ENCODE data around the gene COQ10A. TPM values are rescaled to one million over a fixed set of nuclear protein-coding genes. Genes with fewer than 3 reads are reported as not detected.

COQ10A gene
- total RNA-seq, 2 experiments from 2014 or later, result 5.2 to 7.5 TPM

DNA sequence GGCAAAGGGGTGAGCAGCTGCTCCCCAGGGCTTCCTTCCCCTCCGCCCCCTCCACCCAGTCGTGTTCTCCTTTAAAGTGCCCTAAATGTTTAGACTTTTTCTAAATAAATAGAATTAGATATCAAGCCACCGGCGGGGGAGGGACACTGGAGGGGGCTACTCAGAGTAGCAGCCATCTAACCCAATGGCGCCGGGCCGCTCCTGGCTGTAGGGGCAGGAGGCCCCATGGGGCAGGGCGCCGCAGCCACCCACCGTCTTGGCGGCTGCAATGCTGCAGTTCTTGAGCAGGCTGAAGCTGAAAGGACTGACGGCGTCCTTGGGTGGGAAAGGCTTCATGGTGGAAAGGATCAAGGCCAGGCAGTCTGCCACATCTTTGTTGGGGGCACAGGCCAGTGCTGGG is 23.8 kb upstream of the COQ10A start:
- CTCF ChIA-PET, result interaction anchor here (0.6 kb wide), 1 partner anchor 130 kb away, joined by 3 read pairs; no protein-coding TSS in a partner anchor
- H3K36me3 Mint-ChIP-seq (ENCODE audit: low read depth), result peaks cover 22% of the 10 kb centered on the region
- intact Hi-C loops (cut with DNase I, micrococcal nuclease), result no loop called here
- H3K4me3 Mint-ChIP-seq, result no peak overlapping the region
- no peaks in the 10 kb centered on the region for H3K27me3 Mint-ChIP-seq
- H3K9me3 Mint-ChIP-seq (ENCODE audit: low read depth), result no peaks in the 10 kb centered on the region
- no peak for DNase-seq
- no peak overlapping the region for H3K27ac Mint-ChIP-seq
- no peaks in the 10 kb centered on the region for H3K4me1 Mint-ChIP-seq
- no peak for ATAC-seq
- POLR2A ChIA-PET, result interaction anchor here (0.6 kb wide), 1 partner anchor 24 kb away, joined by 3 read pairs; the partner anchor contains the start of gene COQ10A

DNA sequence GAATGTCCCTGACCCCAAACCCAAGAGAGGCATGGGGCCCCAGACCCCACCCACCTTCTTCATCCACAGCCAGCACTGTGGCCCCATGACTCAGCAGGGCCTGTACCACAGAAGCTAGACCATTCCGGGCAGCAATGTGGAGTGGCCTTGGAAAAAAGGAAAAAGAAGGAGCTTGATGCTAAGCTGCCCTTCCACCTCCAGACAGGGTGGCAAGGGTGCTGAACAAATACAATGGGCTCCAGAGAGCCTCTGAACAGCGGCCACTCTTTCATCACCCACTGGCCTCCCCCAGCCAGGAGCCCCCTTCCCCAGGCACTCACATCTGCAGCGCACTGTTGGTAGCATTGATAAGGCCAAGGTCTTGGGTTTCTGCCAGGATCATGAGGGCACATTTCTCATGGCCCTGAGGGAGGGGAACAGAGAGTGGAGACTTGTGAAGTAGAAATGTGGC is 23.0 kb upstream of the COQ10A start:
- Mint-ChIP-seq H3K9me3 (ENCODE audit: low read depth) (no peaks in the 10 kb centered on the region), H3K4me3 (no peak overlapping the region), H3K27me3 (no peaks in the 10 kb centered on the region), H3K4me1 (no peaks in the 10 kb centered on the region), H3K27ac (peak overlapping the region; percentile 55), H3K36me3 (ENCODE audit: low read depth) (peaks cover 22% of the 10 kb centered on the region)
- no peak for DNase-seq
- ATAC-seq, result no peak
- ChIA-PET CTCF (no interaction called here), POLR2A (no interaction called here)
- intact Hi-C loops (cut with DNase I, micrococcal nuclease), result no loop called here

DNA sequence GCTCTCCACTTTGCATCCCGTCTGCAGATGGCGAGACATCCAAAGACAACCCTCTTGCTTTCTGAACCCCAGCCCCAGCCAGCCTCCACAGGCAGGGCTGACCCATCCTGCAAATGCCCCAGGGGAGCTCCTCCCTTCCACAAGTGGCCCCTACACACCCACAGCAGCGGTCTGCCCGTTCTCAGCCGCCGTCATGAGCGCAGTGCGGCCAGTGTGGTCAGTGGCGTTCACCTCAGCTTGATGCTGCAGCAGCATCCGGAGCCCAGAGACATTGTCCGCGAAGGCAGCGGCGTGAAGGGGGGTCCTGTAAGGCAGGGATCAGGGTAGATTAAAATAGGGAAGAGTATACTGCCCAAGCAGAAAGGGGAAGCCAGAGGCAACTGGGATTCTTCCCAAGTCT is 22.2 kb upstream of the COQ10A start:
- H3K27ac Mint-ChIP-seq, result no peak overlapping the region
- H3K9me3 Mint-ChIP-seq (ENCODE audit: low read depth), result no peaks in the 10 kb centered on the region
- ATAC-seq (no peak), DNase-seq (no peak)
- POLR2A ChIA-PET, result no interaction called here
- peaks cover 25% of the 10 kb centered on the region for H3K36me3 Mint-ChIP-seq (ENCODE audit: low read depth)
- intact Hi-C loops (cut with DNase I, micrococcal nuclease), result no loop called here
- H3K27me3 Mint-ChIP-seq, result no peaks in the 10 kb centered on the region
- CTCF ChIA-PET, result interaction anchor here (0.7 kb wide), 1 partner anchor 232 kb away, joined by 3 read pairs; no protein-coding TSS in a partner anchor
- no peaks in the 10 kb centered on the region for H3K4me1 Mint-ChIP-seq
- H3K4me3 Mint-ChIP-seq, result no peak overlapping the region

DNA sequence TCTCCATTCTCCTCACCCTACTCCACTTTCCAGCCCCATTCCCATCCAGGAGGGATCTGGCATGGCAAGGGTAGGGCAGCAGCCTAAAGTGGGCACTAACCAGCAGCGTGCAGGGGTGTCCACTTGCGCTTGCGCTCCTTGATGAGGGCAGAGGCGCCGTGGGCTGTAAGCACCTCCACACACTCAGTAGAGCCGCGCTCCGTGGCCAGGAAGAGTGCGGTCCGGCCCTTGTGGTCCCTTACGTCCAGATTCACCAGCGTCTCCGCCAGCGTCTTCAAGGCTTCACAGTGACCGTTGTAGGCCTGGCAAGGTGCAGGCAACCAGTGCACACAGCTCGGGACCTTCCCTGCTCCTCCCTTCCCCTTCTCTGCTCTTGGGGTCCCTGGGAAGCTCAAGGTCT is 18.8 kb upstream of the COQ10A start:
- peaks cover 33% of the 10 kb centered on the region for H3K36me3 Mint-ChIP-seq (ENCODE audit: low read depth)
- H3K4me1 Mint-ChIP-seq, result no peaks in the 10 kb centered on the region
- H3K9me3 Mint-ChIP-seq (ENCODE audit: low read depth), result no peaks in the 10 kb centered on the region
- intact Hi-C loops (cut with DNase I, micrococcal nuclease), result no loop called here
- H3K27me3 Mint-ChIP-seq, result no peaks in the 10 kb centered on the region
- ATAC-seq (no peak), DNase-seq (no peak)
- POLR2A ChIA-PET, result no interaction called here
- H3K4me3 Mint-ChIP-seq, result no peak overlapping the region
- H3K27ac Mint-ChIP-seq, result no peak overlapping the region
- CTCF ChIA-PET, result interaction anchor here (0.6 to 1.3 kb wide), 4 partner anchors 9 to 215 kb away, joined by 3 read pairs; partner anchors contain the start of gene ANKRD52

DNA sequence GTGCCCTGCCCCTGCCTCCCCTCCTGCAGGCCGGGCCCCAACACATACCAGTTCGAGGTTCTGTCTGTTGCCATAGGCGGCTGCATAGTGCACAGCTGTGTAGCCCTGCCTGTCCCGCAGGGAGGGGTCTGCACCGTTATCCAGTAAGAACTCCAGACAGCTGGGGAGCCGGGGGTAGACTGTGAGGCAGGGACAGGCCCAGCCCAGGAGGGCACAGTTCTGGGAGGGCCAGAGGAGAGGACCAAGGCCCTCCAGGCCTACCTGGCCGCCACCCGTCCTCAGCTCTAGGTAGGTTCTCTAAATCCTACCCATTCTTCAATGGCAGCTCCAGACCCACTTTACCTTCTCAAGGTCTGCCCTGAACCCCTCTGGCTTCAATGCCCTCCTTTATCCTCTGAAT is 18.0 kb upstream of the COQ10A start:
- ChIA-PET CTCF (interaction anchor here (0.7 to 1.5 kb wide), 4 partner anchors 15 to 215 kb away, joined by 3 to 5 read pairs (median 4); no protein-coding TSS in a partner anchor), POLR2A (no interaction called here)
- no peaks in the 10 kb centered on the region for H3K27me3 Mint-ChIP-seq
- H3K4me1 Mint-ChIP-seq, result no peaks in the 10 kb centered on the region
- peaks cover 35% of the 10 kb centered on the region for H3K36me3 Mint-ChIP-seq (ENCODE audit: low read depth)
- no peak for DNase-seq
- no peak for ATAC-seq
- H3K4me3 Mint-ChIP-seq, result no peak overlapping the region
- no peaks in the 10 kb centered on the region for H3K9me3 Mint-ChIP-seq (ENCODE audit: low read depth)
- intact Hi-C loops (cut with DNase I, micrococcal nuclease), result no loop called here
- H3K27ac Mint-ChIP-seq, result no peak overlapping the region

DNA sequence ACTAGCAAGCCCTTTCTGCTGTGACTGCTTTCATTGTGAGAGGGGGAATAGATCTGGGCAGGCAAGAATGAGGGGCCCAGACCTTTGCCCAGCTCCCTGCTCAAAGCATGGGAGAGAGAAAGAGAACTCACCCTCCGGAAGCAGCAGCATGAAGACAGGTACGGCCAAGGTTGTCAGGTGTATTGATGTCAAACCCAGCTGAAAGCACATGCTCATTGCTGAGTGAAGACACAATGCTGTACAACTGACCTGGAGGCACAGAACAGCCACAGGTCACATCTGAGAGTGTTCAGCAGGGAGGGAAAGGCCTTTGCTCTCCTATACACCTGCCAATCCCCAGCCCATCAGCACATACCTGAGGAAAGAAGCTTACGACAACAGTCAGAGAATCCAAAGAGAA is 14.1 kb upstream of the COQ10A start:
- no peak for ATAC-seq
- intact Hi-C loops (cut with DNase I, micrococcal nuclease), result loop anchor here in 1 of 2 experiments (10.0 kb wide), 1 partner anchor 508 kb away; the partner anchor contains the start of gene GDF11
- Mint-ChIP-seq H3K27ac (no peak overlapping the region), H3K36me3 (ENCODE audit: low read depth) (peaks cover 25% of the 10 kb centered on the region), H3K27me3 (no peaks in the 10 kb centered on the region), H3K4me1 (peaks cover 9% of the 10 kb centered on the region), H3K9me3 (ENCODE audit: low read depth) (no peaks in the 10 kb centered on the region), H3K4me3 (no peak overlapping the region)
- DNase-seq, result no peak
- POLR2A ChIA-PET, result interaction anchor here (0.6 kb wide), 1 partner anchor 180 kb away, joined by 3 read pairs; no protein-coding TSS in a partner anchor
- CTCF ChIA-PET, result interaction anchor here (0.8 to 1.4 kb wide), 3 partner anchors 32 to 99 kb away, joined by 3 to 4 read pairs (median 3); partner anchors contain the start of gene SMARCC2

DNA sequence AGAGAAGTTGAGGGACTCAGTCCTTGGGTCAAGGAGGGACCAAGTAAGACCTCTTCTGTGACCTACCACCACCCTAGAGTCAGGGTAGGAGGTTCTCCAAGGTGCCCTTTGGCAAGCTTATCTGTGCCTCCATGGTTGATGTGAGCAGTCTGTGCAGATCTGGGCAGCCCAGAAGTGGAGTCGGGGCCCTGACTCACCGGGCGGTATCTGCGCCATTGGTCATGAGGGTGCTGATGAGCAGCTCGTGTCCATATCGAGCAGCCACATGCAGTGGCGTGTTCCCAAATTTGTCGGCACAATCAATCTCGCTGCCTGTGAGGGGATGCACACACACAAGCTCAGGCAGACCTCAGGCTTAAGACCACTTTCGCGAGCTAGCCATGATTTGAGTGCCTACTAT is 13.7 kb upstream of the COQ10A start:
- ChIA-PET CTCF (interaction anchor here (0.8 to 1.4 kb wide), 3 partner anchors 33 to 98 kb away, joined by 3 to 4 read pairs (median 3); partner anchors contain the start of gene SMARCC2), POLR2A (interaction anchor here (0.6 kb wide), 1 partner anchor 179 kb away, joined by 3 read pairs; no protein-coding TSS in a partner anchor)
- Mint-ChIP-seq H3K36me3 (ENCODE audit: low read depth) (peaks cover 23% of the 10 kb centered on the region), H3K4me1 (peaks cover 9% of the 10 kb centered on the region), H3K9me3 (ENCODE audit: low read depth) (no peaks in the 10 kb centered on the region), H3K27ac (no peak overlapping the region), H3K4me3 (no peak overlapping the region), H3K27me3 (no peaks in the 10 kb centered on the region)
- DNase-seq, result no peak
- no peak for ATAC-seq
- intact Hi-C loops (cut with DNase I, micrococcal nuclease), result loop anchor here in 1 of 2 experiments (10.0 kb wide), 1 partner anchor 508 kb away; the partner anchor contains the start of gene GDF11

DNA sequence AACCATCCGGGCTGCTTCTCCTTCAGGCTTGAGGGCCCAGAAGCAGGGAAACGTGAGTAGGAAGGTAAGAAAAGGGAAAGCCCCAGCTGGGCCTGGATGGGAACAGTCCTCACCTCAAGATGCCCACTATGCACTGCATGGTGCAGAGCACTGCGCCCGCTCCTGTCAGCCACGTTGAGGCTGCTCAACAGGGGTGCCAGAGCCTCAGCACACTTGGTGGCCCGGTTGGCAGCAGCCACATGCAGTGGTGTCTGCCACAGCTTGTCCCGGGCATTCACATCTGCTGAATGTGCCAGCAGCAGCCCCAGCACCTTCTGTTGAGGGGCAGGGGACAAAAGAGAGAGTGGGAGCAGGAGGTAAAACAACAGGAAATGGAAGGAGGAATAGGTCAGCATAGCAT is 11.1 kb upstream of the COQ10A start:
- Mint-ChIP-seq H3K36me3 (ENCODE audit: low read depth) (peaks cover 20% of the 10 kb centered on the region), H3K4me1 (peaks cover 16% of the 10 kb centered on the region), H3K9me3 (ENCODE audit: low read depth) (no peaks in the 10 kb centered on the region), H3K27me3 (no peaks in the 10 kb centered on the region), H3K4me3 (no peak overlapping the region), H3K27ac (no peak overlapping the region)
- ChIA-PET CTCF (interaction anchor here (0.7 to 1.4 kb wide), 3 partner anchors 12 to 259 kb away, joined by 3 to 9 read pairs (median 3); partner anchors contain the start of genes SMARCC2 and SUOX), POLR2A (no interaction called here)
- ATAC-seq (no peak), DNase-seq (no peak)
- intact Hi-C loops (cut with DNase I, micrococcal nuclease), result loop anchor here in 1 of 2 experiments (5.0 to 10.0 kb wide), 2 partner anchors 192 to 511 kb away; partner anchors contain the start of genes GDF11 and TIMELESS

DNA sequence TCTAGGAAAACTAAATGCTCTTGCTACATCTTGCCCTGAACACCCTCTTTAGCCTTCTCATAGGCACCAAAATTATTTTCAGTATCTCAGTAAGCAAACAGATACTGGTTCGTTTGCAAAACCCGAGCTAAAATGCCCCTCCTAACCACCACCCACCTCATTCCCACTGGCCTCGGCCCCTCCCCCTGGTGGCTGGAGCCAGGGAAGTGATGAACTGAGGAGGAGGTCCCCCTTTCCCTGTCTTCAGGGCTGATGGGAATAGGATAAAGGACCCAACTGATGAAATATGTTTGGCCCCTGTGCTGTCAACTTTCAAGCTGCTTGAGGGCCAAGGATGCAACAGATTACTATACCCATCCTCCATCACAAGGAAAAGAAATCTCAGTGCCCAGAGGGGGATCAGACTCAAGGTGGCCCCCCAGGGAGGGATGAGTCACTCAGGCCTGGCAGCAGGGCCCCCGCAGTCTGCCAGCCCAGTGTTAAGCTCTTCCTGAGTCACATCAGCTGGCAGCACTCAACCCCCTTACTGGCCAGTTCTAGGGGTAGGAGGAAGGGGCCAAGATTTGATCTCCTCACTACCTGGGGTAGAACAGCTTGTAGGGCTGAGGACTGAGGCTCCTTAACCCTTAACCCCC is 10.3 kb upstream of the COQ10A start:
- Mint-ChIP-seq H3K9me3 (ENCODE audit: low read depth) (no peaks in the 10 kb centered on the region), H3K27ac (no peak overlapping the region), H3K27me3 (no peaks in the 10 kb centered on the region), H3K4me3 (peak overlapping the region; percentile 83), H3K4me1 (peaks cover 16% of the 10 kb centered on the region), H3K36me3 (ENCODE audit: low read depth) (peaks cover 20% of the 10 kb centered on the region)
- ChIA-PET POLR2A (interaction anchor here (1.4 kb wide), 1 partner anchor 10 kb away, joined by 3 read pairs; the partner anchor contains the start of gene COQ10A), CTCF (interaction anchor here (0.6 to 3.2 kb wide), 13 partner anchors 9 to 260 kb away, joined by 3 to 26 read pairs (median 3); partner anchors contain the start of genes COQ10A, IL23A, RNF41 and SMARCC2)
- DNase-seq (no peak), ATAC-seq (no peak)
- intact Hi-C loops (cut with DNase I, micrococcal nuclease), result loop anchor here in 1 of 2 experiments (5.0 to 10.0 kb wide), 2 partner anchors 191 to 512 kb away; partner anchors contain the start of genes GDF11 and TIMELESS

DNA sequence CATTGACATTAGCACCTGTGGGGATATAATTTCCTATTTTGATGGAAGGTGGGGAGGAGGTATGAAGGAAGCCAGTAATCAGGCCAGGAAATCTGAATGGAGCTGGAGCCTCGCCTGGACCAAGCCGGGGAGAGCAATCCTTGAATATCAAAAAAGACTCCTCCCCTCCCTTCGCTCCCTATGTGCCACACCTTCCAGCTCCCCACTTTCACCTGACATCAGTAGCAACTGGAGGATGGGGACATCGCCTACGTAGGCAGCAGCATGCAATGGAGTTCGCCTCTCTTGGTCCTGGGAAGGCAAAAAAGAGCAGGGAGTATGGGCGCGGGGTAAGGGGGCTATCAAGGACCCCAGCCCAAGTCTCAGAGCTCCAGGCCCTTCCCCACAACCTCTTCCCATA is 9.7 kb upstream of the COQ10A start:
- intact Hi-C loops (cut with DNase I, micrococcal nuclease), result loop anchor here in 1 of 2 experiments (5.0 to 10.0 kb wide), 2 partner anchors 190 to 512 kb away; partner anchors contain the start of genes GDF11 and TIMELESS
- Mint-ChIP-seq H3K36me3 (ENCODE audit: low read depth) (peaks cover 18% of the 10 kb centered on the region), H3K4me1 (peaks cover 16% of the 10 kb centered on the region), H3K4me3 (peak overlapping the region; percentile 83), H3K27ac (no peak overlapping the region), H3K9me3 (ENCODE audit: low read depth) (no peaks in the 10 kb centered on the region), H3K27me3 (no peaks in the 10 kb centered on the region)
- ATAC-seq, result no peak
- ChIA-PET CTCF (interaction anchor here (0.6 to 3.2 kb wide), 14 partner anchors 9 to 205 kb away, joined by 3 to 26 read pairs (median 4); partner anchors contain the start of genes COQ10A, PA2G4, RNF41 and SMARCC2), POLR2A (interaction anchor here (1.4 to 2.1 kb wide), 2 partner anchors 10 to 36 kb away, joined by 3 to 4 read pairs; partner anchors contain the start of genes COQ10A and RNF41)
- no peak for DNase-seq

DNA sequence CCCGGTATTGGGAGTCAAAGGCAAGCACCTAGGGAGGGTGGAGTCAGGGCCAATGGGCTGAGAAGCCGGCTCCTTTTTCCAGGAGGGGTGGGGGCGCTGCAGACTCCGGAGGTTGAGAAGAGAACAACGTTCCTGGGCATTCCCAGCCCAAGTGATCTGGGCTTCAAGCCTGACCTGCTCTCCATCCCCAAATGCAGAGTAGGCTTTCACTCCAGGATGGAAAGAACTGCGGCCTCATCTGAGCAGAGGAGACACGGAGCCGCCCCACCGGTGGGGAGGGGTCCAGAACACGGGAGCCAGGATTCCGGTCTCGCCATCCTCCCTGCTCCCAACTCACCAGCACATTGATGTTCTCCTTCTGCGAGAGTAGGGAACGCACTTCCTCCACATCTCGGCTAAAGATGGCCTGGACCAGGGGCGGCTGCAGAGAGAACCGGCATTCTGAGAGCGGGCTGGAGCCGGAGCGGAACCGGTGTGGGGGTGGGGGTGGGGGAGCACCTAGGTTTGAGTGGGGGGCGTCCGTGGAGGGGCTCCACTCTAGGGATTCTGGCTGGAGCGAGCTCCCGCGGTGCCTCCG is 9.2 kb upstream of the COQ10A start:
- CTCF ChIA-PET, result interaction anchor here (0.6 to 3.2 kb wide), 22 partner anchors 10 to 207 kb away, joined by 3 to 26 read pairs (median 4); partner anchors contain the start of genes COQ10A, ESYT1, PA2G4 and RNF41
- DNase-seq (peak; percentile 29), ATAC-seq (no peak)
- H3K36me3 Mint-ChIP-seq (ENCODE audit: low read depth), result peaks cover 15% of the 10 kb centered on the region
- H3K4me1 Mint-ChIP-seq, result peaks cover 16% of the 10 kb centered on the region
- peak overlapping the region; percentile 27 for H3K27ac Mint-ChIP-seq
- POLR2A ChIA-PET, result interaction anchor here (0.7 to 2.1 kb wide), 4 partner anchors 9 to 192 kb away, joined by 3 to 4 read pairs (median 4); partner anchors contain the start of genes COQ10A, RNF41 and TIMELESS
- intact Hi-C loops (cut with DNase I, micrococcal nuclease), result loop anchor here (1.0 to 10.0 kb wide), 15 partner anchors 10 to 513 kb away; partner anchors contain the start of genes NABP2 (in 2 of the 2), CS (in 1 of the 2), GDF11 (in 1 of the 2) and MYL6B (in 1 of the 2)
- H3K27me3 Mint-ChIP-seq, result no peaks in the 10 kb centered on the region
- H3K9me3 Mint-ChIP-seq (ENCODE audit: low read depth), result no peaks in the 10 kb centered on the region
- peak overlapping the region; percentile 83 for H3K4me3 Mint-ChIP-seq
